ENCODE data around the gene CNN1. TPM values are rescaled to one million over a fixed set of nuclear protein-coding genes. Genes with fewer than 3 reads are reported as not detected.

The CNN1 gene
- total and polyA plus RNA-seq, 2 of the 8 experiments (the other 6 are each of a cell fraction or from before 2014, with no cell fraction given) = 29.8 to 50.8 TPM

DNA sequence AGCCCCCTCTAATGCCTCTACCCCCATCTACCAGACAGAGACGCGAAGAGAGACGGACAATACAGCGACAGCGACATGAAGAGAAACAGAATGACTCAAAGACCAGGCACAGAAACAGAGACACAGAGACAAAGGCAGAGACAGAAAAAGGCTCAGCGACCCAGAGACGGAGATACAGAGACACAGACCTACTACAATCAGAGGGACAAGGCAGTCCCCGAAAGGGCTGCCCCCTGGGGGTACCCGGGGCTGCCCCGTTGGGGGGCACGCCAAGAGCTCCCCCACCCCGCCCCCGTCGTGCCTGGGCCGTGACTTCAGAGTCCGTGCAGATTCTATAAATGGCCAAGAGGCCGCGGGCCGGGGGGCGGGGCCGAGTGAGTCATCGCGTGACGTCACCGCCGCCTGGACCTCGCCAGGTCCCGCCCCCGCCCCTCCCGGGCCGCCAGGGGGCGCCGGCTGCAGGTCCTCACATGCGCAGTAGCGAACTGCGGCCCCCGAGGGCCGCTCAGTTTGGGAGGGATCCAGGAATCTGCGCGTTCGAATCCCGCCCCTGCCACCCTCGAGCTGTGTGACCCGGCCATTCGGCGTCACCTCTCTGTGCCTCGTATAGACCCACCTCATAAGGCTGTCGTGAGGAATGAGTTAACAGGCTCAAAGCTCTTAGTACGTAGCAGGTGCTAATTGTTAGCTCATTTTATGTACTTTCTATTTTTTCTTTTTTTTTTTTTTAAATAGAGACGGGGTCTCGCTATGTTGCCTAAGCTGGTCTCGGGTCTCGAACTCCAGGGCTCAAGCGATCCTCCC lies 2.7 kb upstream of the CNN1 start (continued):
- TF ChIP-seq SAP30 (IDR thresholded peaks at IDR 0.05; ENCODE audit: insufficient read depth, insufficient replicate concordance, low read length) = no peak
- TF ChIP-seq RBBP5 (IDR thresholded peaks at IDR 0.05; ENCODE audit: borderline replicate concordance, low read depth, low read length) = no peak
- TF ChIP-seq SRF (IDR thresholded peaks at IDR 0.05; ENCODE audit: low read depth, low read length) = peak; percentile 44; the same call in 1 of the 2 replicates
- TF ChIP-seq FOSL1 (IDR thresholded peaks at IDR 0.05; ENCODE audit: insufficient read depth, low read depth, low read length) = peak; percentile 65; the same call in 1 of the 2 replicates
- TF ChIP-seq, protein P1, sequence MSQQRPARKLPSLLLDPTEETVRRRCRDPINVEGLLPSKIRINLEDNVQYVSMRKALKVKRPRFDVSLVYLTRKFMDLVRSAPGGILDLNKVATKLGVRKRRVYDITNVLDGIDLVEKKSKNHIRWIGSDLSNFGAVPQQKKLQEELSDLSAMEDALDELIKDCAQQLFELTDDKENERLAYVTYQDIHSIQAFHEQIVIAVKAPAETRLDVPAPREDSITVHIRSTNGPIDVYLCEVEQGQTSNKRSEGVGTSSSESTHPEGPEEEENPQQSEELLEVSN (IDR thresholded peaks at IDR 0.05) = peak; percentile 39; the same call in 1 of the 2 replicates
- peak; percentile 63 for TF ChIP-seq PHF8 (conservative IDR thresholded peaks at IDR 0.05; ENCODE audit: low read depth, low read length)
- TF ChIP-seq EGR1 (IDR thresholded peaks at IDR 0.05; ENCODE audit: borderline replicate concordance, low read depth, low read length) = peak; percentile 88; the same call in 1 of the 2 replicates
